Stimulated activated CD8-positive, alpha-beta memory T cell treated with anti-CD3 and anti-CD28 coated beads, Interleukin-4, amount 100 ng/mL, for 4 hours (primary cell): Measurements from ENCODE around the gene METTL2A.
"Not testable (repeated sequence)": the region's sequence is repeated elsewhere in the genome, so short reads cannot be mapped to it uniquely, and the experiment has no call there.

Experiments used
- DNase-seq, 2 donors: peaks; one replicate each; pipeline ENCODE4 v3.0.0-alpha.2; 2020; ENCODE audit warnings: low read depth in 2 of 2, low spot score in 1 of 2

The METTL2A gene

GRCh38 chr17:62470666-62471379, 47.1 kb downstream of the METTL2A start:
- peak; percentile 41 to 47 for DNase-seq

GRCh38 chr17:62471380-62471880, 47.7 kb downstream of the METTL2A start:
- DNase-seq = not testable (repeated sequence)

GRCh38 chr17:62473030-62473982, 49.6 kb downstream of the METTL2A start:
- not testable (repeated sequence) for DNase-seq

DNA sequence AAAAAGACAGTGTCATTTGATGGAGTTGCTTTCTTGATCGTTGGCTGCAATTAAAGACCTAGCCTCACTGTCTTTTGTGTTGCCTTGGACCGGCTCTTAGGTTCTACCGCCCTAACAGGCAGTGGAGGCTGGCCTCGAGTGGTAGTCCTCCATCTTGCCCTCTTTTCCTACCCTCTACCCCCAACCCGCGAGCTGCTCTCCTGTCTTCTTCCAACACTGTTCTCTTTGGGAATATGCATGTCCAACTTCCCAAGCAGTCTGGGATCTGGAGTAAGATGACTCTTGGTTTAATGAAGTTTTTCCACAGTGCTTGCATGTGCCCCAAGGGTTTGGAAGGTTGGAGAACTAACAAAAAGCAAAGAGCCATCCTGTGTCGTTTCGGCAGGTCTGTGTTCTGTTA, 53.4 kb downstream of the METTL2A start:
- DNase-seq = not testable (repeated sequence)

DNA sequence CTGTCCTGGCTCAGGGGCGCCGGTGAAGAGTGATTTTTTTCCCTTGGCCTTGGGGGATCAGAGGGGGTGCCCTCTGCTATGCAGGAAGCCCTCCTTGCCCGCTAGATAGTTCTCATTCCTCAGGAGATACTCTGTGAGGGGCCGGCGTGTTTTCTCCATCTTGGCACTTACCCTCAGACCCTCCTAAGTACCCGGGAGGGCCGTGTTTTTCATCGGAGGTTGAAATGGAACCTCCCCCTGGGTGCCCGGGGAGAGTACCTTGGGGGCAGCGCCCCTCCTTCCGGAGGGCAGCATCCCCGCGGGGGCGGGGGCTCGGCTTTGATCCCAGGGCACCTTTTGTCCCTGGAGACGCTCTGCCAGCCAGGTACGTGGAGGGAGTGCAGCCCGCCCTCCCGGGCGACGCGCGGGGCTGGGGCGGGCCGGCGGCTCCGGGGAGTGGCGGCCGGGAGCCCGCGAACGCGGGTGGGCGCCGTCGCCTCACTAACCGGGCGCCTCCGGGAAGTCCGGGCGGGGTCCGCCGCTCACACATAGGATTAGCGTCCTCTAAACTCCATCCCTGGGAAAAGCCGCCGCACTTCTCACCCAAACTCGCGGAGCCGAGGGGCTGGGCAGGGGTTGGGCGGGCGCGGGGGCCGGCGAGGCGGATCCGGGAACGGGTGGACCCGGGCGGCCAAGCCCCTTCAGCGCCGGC, 54.2 kb downstream of the METTL2A start:
- peak in 1 of 2 donors; percentile 7 for DNase-seq

DNA sequence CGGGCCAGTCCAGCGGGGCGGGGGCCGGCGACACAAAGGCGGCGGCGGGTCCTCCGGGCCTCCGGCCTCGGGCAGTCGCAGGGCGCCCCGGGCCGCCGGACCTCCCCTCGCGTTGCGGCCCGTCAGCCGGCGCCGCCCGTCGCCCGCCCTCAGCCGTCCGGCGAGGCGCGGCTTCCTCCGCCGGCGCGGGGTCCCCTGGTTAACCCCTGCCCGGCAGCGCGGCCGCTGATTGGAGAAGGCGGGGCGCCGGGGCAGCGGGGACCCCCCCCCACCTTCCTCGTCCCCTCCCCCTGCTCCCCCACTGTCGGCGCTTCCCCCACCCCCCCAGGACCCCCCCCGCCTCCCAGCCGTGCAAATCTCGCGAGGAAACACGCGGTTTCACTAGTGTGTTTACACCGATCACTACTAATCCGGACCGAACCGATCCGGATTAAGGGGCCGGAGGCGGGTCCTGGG, 54.8 kb downstream of the METTL2A start, which contains the start of gene TLK2:
TSS of gene TLK2 (plus strand) at position 402 of the 456 bp plus-strand sequence. CDS start 2,301 bp downstream, outside the sequence.
- DNase-seq = peak in 1 of 2 donors; percentile 67

DNA sequence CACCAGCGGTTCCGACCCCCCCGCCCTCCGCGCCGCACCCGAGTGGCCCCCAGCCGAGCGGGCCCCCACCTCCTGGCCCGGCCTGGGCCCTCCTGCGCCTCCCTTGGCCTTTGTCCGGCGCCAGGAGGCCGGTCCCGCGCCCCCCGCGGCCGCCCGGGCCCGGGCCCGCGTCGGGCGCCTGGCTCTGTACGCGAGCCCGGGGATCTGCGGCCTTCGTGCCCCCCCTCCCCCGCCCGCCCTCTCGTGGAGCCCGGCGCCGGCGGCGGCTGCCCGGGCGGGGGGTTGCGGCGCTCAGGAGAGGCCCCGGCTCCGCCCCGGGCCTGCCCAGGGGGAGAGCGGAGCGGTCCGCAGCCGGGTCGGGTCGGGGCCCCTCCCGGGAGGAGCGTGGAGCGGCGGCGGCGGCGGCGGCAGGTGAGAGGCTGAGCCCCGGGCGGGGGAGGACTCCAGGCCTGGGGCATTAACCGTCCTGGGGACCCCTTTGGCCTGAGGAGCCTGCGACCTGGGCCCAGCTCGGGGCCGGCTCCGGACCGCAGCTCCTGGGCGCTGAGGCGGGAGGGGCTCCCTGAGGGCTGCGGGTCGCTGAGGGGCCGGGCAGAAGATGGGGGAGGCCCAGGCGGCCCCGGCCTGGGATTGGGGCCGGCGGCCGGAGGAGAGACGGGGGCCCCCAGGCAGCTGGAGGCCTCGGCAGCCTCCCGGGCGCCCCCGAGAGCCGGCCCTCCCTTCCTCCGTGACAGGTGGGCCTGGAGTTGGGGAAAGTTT, 55.4 kb downstream of the METTL2A start:
- peak in 1 of 2 donors; percentile 8 for DNase-seq

DNA sequence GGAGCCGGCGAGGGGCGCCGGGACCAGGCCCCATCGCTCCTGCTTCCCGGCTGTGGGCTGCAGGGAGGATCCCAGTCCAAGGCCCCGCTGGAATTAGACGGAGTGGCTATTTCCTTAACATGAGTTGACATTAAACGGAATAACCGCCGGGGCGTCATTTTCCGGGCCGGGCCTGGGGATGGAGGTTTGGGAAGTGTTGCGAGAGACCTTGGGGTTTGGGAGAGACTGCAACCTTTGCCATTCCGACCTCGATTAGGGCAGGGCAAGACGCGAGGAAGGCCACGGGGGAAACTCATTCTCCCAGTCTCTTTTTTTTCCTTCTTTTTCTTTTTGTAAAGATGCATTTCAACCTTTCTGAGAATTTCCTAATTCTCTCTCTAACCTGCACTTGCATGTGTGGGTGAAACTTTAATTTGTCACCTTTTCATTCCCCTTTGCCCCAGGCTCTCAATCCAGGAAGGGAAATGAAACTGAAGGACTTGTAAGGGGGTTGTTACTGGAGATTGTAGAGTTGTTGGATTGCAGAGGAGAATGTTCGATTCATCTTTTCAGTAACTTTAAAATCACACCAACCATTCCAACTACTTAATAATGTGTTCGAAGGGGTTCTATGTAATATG, 56.1 kb downstream of the METTL2A start:
- not testable (repeated sequence) for DNase-seq

GRCh38 chr17:62482553-62482952, 58.9 kb downstream of the METTL2A start:
- DNase-seq = not testable (repeated sequence)

DNA sequence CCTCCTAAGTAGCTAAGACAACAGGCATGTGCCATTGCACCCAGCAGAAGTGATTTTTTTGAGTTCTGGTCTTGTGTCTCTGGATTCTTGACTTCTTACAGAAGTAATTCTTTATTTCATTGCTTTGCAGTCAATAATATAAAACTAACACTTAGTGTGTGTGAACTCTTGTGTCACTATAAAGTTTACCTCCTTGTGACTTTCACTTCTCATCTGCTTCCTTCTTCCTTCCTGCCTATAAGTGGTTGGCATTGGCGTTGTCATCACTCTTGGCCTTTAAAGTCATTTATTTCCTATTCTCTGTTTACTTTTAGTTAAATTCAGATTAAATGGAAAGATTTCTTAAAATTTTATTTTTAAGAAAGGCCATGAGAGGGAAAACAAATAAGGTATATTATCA, 67.3 kb downstream of the METTL2A start:
- DNase-seq = not testable (repeated sequence)

DNA sequence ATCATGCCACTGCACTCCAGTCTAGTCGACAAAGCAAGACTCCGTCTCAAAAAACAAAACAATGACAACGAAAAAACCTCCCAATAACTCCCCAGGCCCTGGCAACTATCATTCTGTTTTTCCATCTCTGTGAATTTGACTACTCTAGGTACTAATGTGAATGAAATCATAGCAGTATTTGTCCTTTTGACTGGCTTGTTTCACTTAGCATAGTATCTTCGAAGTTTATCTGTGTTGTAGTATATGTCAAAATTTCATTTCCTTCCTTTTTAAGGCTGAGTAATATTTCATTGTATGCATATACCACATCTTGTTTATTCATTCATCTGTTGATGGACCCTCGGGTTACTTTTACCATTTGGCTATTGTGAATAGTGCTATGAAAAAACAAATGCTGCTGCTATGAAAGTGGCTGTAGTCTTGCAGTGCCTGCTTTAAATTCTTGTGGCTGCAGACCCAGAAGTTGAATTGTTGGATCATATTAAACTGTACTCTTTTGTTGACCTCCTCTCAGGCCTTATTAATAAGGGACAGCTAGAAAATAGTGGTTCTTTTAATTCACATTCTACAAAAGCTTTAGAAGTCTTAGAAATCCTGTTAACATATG, 69.5 kb downstream of the METTL2A start:
- DNase-seq = not testable (repeated sequence)

- DNase-seq = not testable (repeated sequence)
These were observed 70.4 kb downstream of the METTL2A start for GRCh38 chr17:62494073-62494472.

GRCh38 chr17:62496344-62496743, 72.6 kb downstream of the METTL2A start:
- not testable (repeated sequence) for DNase-seq

DNA sequence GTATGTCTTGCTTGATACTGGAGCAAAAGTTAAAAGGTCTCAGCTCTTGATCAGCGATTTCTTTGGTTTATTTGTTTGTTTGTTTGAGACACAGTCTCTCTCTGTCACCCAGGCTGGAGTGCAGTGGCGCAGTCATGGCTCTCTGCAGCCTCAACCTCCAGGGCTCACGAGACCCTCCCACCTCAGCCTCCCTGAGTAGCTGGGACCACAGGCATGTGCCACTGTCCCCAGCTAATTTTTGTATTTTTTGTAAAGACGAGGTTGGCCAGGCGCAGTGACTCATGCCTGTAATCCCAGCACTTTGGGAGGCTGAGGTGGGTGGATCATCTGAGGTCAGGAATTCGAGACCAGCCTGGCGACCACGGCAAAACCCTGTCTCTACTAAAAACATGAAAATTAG, 75.1 kb downstream of the METTL2A start:
- not testable (repeated sequence) for DNase-seq
